H1 (cell line): ENCODE measurements around the gene ALPP. TPM values are rescaled to one million over a fixed set of nuclear protein-coding genes. Genes with fewer than 3 reads are reported as not detected.

Source experiments
- CTCF ChIA-PET: fragments of 300-600 bp; sonication (Branson Sonifier 250); formaldehyde crosslinking; loops from one replicate; lab custom pipeline; 2021; ENCODE audit not compliant: partially characterized antibody; lab: Charles Lee
- POLR2A ChIA-PET: fragments of 300-600 bp; sonication (Branson Sonifier 250); formaldehyde crosslinking; loops from one replicate; lab custom pipeline; 2021; ENCODE audit warnings: inconsistent platforms; ENCODE audit not compliant: partially characterized antibody; lab: Charles Lee
- DNase-seq, 2 experiments: peaks; one replicate each; pipeline versions ENCODE4 v3.0.0 to v3.0.0-alpha.2; 2010 to 2022; ENCODE audit warnings: low spot score in 2 of 2, low read depth in 1 of 2, mixed read lengths in 1 of 2
- FAIRE-seq: peaks from 2 replicates; lab custom pipeline; 2011; peaks lifted over from hg19 to GRCh38; lab: Jason Lieb, UNC
- H2AFZ ChIP-seq: 2 replicates; pipeline ENCODE4 v1.8.1; 2012; ENCODE audit warnings: low read length, inconsistent platforms
- H2AK5ac ChIP-seq: 2 replicates; pipeline ENCODE4 v1.6.1; 2013; ENCODE audit warnings: low read depth, low read length
- H2BK120ac ChIP-seq: replicated peaks from 2 replicates; pipeline ENCODE3; 2013; ENCODE audit warnings: low read depth, low read length, inconsistent platforms
- H2BK12ac ChIP-seq: 2 replicates; pipeline ENCODE4 v1.6.1; 2013; ENCODE audit warnings: low read depth, low read length
- H2BK15ac ChIP-seq: 2 replicates; pipeline ENCODE4 v1.6.1; 2013; ENCODE audit warnings: low read length
- H2BK20ac ChIP-seq: 2 replicates; pipeline ENCODE4 v1.6.1; 2013; ENCODE audit warnings: low read length
- H2BK5ac ChIP-seq: 2 replicates; pipeline ENCODE4 v1.6.1; 2013; ENCODE audit warnings: low read depth, low read length
- H3K14ac ChIP-seq: 2 replicates; pipeline ENCODE4 v1.6.1; 2013; ENCODE audit warnings: inconsistent platforms; ENCODE audit not compliant: insufficient read length
- H3K18ac ChIP-seq: 2 replicates; pipeline ENCODE4 v1.6.1; 2013; ENCODE audit warnings: low read length; ENCODE audit errors: extremely low read depth
- H3K23ac ChIP-seq: 2 replicates; pipeline ENCODE4 v1.6.1; 2013; ENCODE audit warnings: inconsistent platforms; ENCODE audit not compliant: insufficient read length
- H3K23me2 ChIP-seq: 2 replicates; pipeline ENCODE4 v1.6.1; 2013; ENCODE audit warnings: low read depth, low read length
- H3K27ac ChIP-seq: 2 replicates; pipeline ENCODE4 v1.6.1; 2011; ENCODE audit warnings: low read depth, low read length, inconsistent platforms
- H3K27me3 ChIP-seq, 4 experiments: replicated peaks in 1 of 4; 1 replicate in 1 of 4; 2 replicates in 3 of 4; pipeline versions ENCODE4 v1.6.1 to v1.8.1; 2011 to 2013; ENCODE audit warnings: low read length in 3 of 4, mild to moderate bottlenecking in 3 of 4, inconsistent platforms in 2 of 4, mixed read lengths in 2 of 4, moderate library complexity in 1 of 4; ENCODE audit not compliant: control insufficient read depth in 3 of 4, insufficient read depth in 3 of 4; ENCODE audit errors: extremely low read depth in 1 of 4
- H3K36me3 ChIP-seq, 4 experiments: 2 replicates each; pipeline versions ENCODE4 v1.6.1 to v1.8.1; 2011 to 2013; ENCODE audit warnings: mild to moderate bottlenecking in 4 of 4, low read length in 3 of 4, moderate library complexity in 2 of 4, control low read depth in 1 of 4, inconsistent platforms in 1 of 4; ENCODE audit not compliant: insufficient read depth in 4 of 4, control insufficient read depth in 2 of 4
- H3K4ac ChIP-seq: replicated peaks from 2 replicates; pipeline ENCODE3; 2013; ENCODE audit warnings: low read length, low read depth, mixed read lengths, inconsistent platforms; ENCODE audit not compliant: insufficient read length
- H3K4me1 ChIP-seq, 4 experiments: replicated peaks in 1 of 4; 1 replicate in 1 of 4; 2 replicates in 3 of 4; pipeline versions ENCODE4 v1.6.1 to v1.8.1; 2011 to 2013; ENCODE audit warnings: low read length in 3 of 4, inconsistent platforms in 2 of 4, mixed read lengths in 1 of 4; ENCODE audit not compliant: insufficient read depth in 4 of 4, control insufficient read depth in 3 of 4
- H3K4me2 ChIP-seq, 2 experiments: 2 replicates each; pipeline versions ENCODE4 v1.6.1 to v1.8.1; 2011 to 2013; ENCODE audit warnings: low read depth in 2 of 2, low read length in 2 of 2, control low read depth in 1 of 2, inconsistent platforms in 1 of 2, mild to moderate bottlenecking in 1 of 2; ENCODE audit not compliant: insufficient read depth in 1 of 2
- H3K4me3 ChIP-seq, 4 experiments: fragments of 200-600, 300-600 bp in 1 of 4; sonication (generic), shearing (Covaris generic), sonication (Bioruptor Twin) in 1 of 4; 2 replicates each; pipeline versions ENCODE4 v1.5.1 to v1.8.1; 2011 to 2016; ENCODE audit warnings: low read length in 4 of 4, low read depth in 3 of 4, control low read depth in 2 of 4, inconsistent platforms in 2 of 4, mild to moderate bottlenecking in 2 of 4, mixed read lengths in 1 of 4, moderate library complexity in 1 of 4; ENCODE audit not compliant: insufficient read depth in 2 of 4; ENCODE audit errors: extremely low read depth in 1 of 4
- H3K56ac ChIP-seq: replicated peaks from 2 replicates; pipeline ENCODE3; 2013; ENCODE audit warnings: low read depth, mild to moderate bottlenecking, mixed read lengths, low read length, inconsistent platforms; ENCODE audit not compliant: insufficient read length
- H3K79me1 ChIP-seq: 2 replicates; pipeline ENCODE4 v1.6.1; 2013; ENCODE audit warnings: low read depth, low read length, control low read depth
- H3K79me2 ChIP-seq, 2 experiments: 2 replicates each; pipeline versions ENCODE4 v1.6.1 to v1.8.1; 2012 to 2013; ENCODE audit warnings: low read length in 2 of 2, mild to moderate bottlenecking in 2 of 2, inconsistent platforms in 1 of 2; ENCODE audit not compliant: insufficient read depth in 2 of 2, control insufficient read depth in 1 of 2
- H3K9ac ChIP-seq, 4 experiments: replicated peaks in 1 of 4; 1 replicate in 1 of 4; 2 replicates in 3 of 4; pipeline versions ENCODE4 v1.6.1 to v1.8.1; 2011 to 2013; ENCODE audit warnings: low read depth in 3 of 4, low read length in 3 of 4, control low read depth in 2 of 4, mild to moderate bottlenecking in 2 of 4, moderate library complexity in 2 of 4, inconsistent platforms in 1 of 4; ENCODE audit errors: extremely low read depth in 1 of 4
- H3K9me3 ChIP-seq, 2 experiments: 2 replicates each; pipeline versions ENCODE4 v1.6.1 to v1.8.1; 2012 to 2013; ENCODE audit warnings: mild to moderate bottlenecking in 2 of 2, moderate library complexity in 2 of 2, control low read depth in 1 of 2, inconsistent platforms in 1 of 2, low read depth in 1 of 2, low read length in 1 of 2, mixed read lengths in 1 of 2; ENCODE audit not compliant: insufficient read depth in 2 of 2
- H4K20me1 ChIP-seq, 2 experiments: replicated peaks in 1 of 2; 2 replicates each; pipeline versions ENCODE3 to v1.8.1; 2011 to 2013; ENCODE audit warnings: inconsistent platforms in 2 of 2, low read length in 2 of 2, mild to moderate bottlenecking in 1 of 2; ENCODE audit not compliant: insufficient read depth in 2 of 2, control insufficient read depth in 1 of 2
- H4K5ac ChIP-seq: 2 replicates; pipeline ENCODE4 v1.6.1; 2013; ENCODE audit warnings: low read length, low read depth, mixed read lengths, inconsistent platforms; ENCODE audit not compliant: insufficient read length
- H4K8ac ChIP-seq: 2 replicates; pipeline ENCODE4 v1.8.0; 2013; ENCODE audit warnings: mild to moderate bottlenecking, moderate library complexity, low read length, inconsistent platforms; ENCODE audit not compliant: insufficient read depth; ENCODE audit errors: extremely low read depth
- H4K91ac ChIP-seq: replicated peaks from 2 replicates; pipeline ENCODE3; 2013; ENCODE audit warnings: low read length, mixed read lengths, inconsistent platforms; ENCODE audit not compliant: insufficient read length
- CBX8 ChIP-seq: fragments of 300-800, 300-1000 bp; sonication (generic); IDR thresholded peaks from 2 replicates; pipeline ENCODE4 v1.7.1; 2016; ENCODE audit warnings: low read depth, low read length, borderline replicate concordance
- CHD2 ChIP-seq: IDR thresholded peaks from 2 replicates; pipeline ENCODE4 v1.6.1; 2012; ENCODE audit warnings: low read length, improper control_type of control experiment
- EGR1 ChIP-seq: IDR thresholded peaks from 2 replicates; pipeline ENCODE4 v1.6.1; 2011; ENCODE audit warnings: low read depth, low read length, borderline replicate concordance
- EZH2 ChIP-seq: fragments of 200-600 bp; sonication (generic); IDR thresholded peaks from 2 replicates; pipeline ENCODE4 v1.7.1; 2012; ENCODE audit warnings: low read depth, mild to moderate bottlenecking, moderate library complexity, low read length, inconsistent platforms; ENCODE audit not compliant: severe bottlenecking
- JUN ChIP-seq: IDR thresholded peaks from 2 replicates; pipeline ENCODE4 v1.6.1; 2011; ENCODE audit warnings: low read depth, mild to moderate bottlenecking, improper control_type of control experiment, low read length
- POLR2A ChIP-seq, 2 experiments: IDR thresholded peaks; 1 replicate in 1 of 2; 2 replicates in 1 of 2; pipeline ENCODE4 v1.6.1; 2011; ENCODE audit warnings: low read depth in 2 of 2, low read length in 2 of 2, mild to moderate bottlenecking in 2 of 2; ENCODE audit errors: control extremely low read depth in 1 of 2
- RFX5 ChIP-seq: IDR thresholded peaks from 2 replicates; pipeline ENCODE4 v1.6.1; 2011; ENCODE audit warnings: low read depth, low read length, improper control_type of control experiment, borderline replicate concordance
- RXRA ChIP-seq: IDR thresholded peaks from 2 replicates; pipeline ENCODE4 v1.6.1; 2011; ENCODE audit warnings: low read depth, mild to moderate bottlenecking, low read length, moderate library complexity; ENCODE audit not compliant: insufficient read depth
- SP2 ChIP-seq: IDR thresholded peaks from 2 replicates; pipeline ENCODE4 v1.6.1; 2012; ENCODE audit warnings: mild to moderate bottlenecking, low read length, inconsistent platforms
- SP4 ChIP-seq: IDR thresholded peaks from 2 replicates; pipeline ENCODE4 v1.6.1; 2012; ENCODE audit warnings: low read length, inconsistent platforms
- TCF12 ChIP-seq: IDR thresholded peaks from 2 replicates; pipeline ENCODE4 v1.6.1; 2011; ENCODE audit warnings: low read depth, mild to moderate bottlenecking, low read length
- YY1 ChIP-seq: IDR thresholded peaks from 2 replicates; pipeline ENCODE4 v1.6.1; 2011; ENCODE audit warnings: low read depth, mild to moderate bottlenecking, low read length
- WGBS, 2 experiments: shearing (Covaris generic) in 1 of 2; methylation state at CpG; one replicate each; pipeline versions ENCODE4 v1.1.6 to v1.1.7; 2013 to 2015; ENCODE audit warnings: low lambda C conversion rate in 2 of 2, mixed read lengths in 2 of 2, inconsistent platforms in 1 of 2, low coverage in 1 of 2, missing lambda C conversion rate in 1 of 2; ENCODE audit not compliant: insufficient replicate concordance in 2 of 2, insufficient coverage in 1 of 2, insufficient read length in 1 of 2; ENCODE audit errors: extremely low coverage in 1 of 2, missing lambda C conversion rate in 1 of 2; 5-methylcytosine and 5-hydroxymethylcytosine counted together
- polyA plus RNA-seq, 7 experiments: library from polyadenylated mRNA; depleted of rRNA in 3 of 7; stranded (reverse) in 5 of 7; unstranded in 2 of 7; fragments of >200 nt in 5 of 7; fragments of 200-250 nt in 2 of 7; gene quantifications; 1 replicate in 5 of 7; 2 replicates in 1 of 7; 4 replicates in 1 of 7; pipeline versions ENCODE4 v1.2.1 to v1.2.3, GENCODE V29; 2011 to 2013; ENCODE audit warnings: missing spikeins in 2 of 7, mixed read lengths in 2 of 7
- total RNA-seq: library from RNA; stranded (reverse); fragmentation: NEBNext Ultra II Directional; extraction: Animal tissue kit (Norgen Biotek cat#: 25700); gene quantifications from 2 replicates; pipeline ENCODE4 v1.2.1, GENCODE V29; 2021
- TF ChIP-seq, protein P1 (sequence below): IDR thresholded peaks from 2 replicates; pipeline ENCODE4 v1.6.1; 2012; ENCODE audit warnings: inconsistent platforms

ALPP gene
- total and polyA plus RNA-seq, 2 of the 8 experiments (the other 6 are each of a cell fraction or from before 2014, with no cell fraction given): 0.15 TPM

DNA sequence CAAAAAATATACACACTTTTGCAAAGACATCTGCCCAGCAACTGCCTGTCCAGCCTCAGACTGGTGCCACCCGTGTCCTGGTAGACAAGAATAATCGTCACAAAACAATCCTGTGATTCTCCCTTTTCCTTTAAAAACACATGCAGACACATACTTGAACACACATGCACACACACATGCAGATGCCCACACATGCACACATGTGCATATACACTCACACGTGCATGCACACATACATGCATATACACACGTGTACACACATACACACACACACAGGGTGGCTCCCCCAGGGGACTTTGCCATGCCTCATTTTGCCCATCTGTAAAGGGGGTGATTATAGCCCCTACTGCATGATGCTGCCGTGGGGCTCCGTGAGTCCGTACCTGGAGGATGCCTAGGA, 24.9 kb upstream of the ALPP start:
- no peak overlapping the region; the same call in 1 of the 2 replicates for H2BK12ac ChIP-seq
- DNase-seq (no peak), FAIRE-seq (no peak)
- no peak overlapping the region for H3K23ac ChIP-seq
- no peak overlapping the region for H4K5ac ChIP-seq
- no peak overlapping the region for H4K8ac ChIP-seq
- no peak overlapping the region for H3K9ac ChIP-seq
- CTCF ChIA-PET: interaction anchor here (1.0 to 8.8 kb wide), 7 partner anchors 13 to 453 kb away, joined by 3 to 100 read pairs (median 5); no protein-coding TSS in a partner anchor
- no peak overlapping the region for H2BK5ac ChIP-seq
- no peaks in the 10 kb centered on the region for H3K79me2 ChIP-seq
- H2BK120ac ChIP-seq: no peak overlapping the region
- no peak overlapping the region for H3K56ac ChIP-seq
- 90% methylated on average over 7 of the region's 7 CpGs; no CpG with 5 or more reads in 1 of the 2 experiments for WGBS, 2 experiments
- H3K79me1 ChIP-seq: no peaks in the 10 kb centered on the region
- peaks cover 25 to 44% (median 33%) of the 10 kb centered on the region in 4 experiments; a peak in 6 of 7 replicates for H3K27me3 ChIP-seq
- H3K9me3 ChIP-seq: peaks cover 6 to 8% of the 10 kb centered on the region in 2 experiments; a peak in 2 of 4 replicates
- no peak overlapping the region for H3K18ac ChIP-seq
- H3K36me3 ChIP-seq: peaks cover 0 to 5% (median 0%) of the 10 kb centered on the region in 4 experiments; a peak in 1 of 8 replicates
- H3K4me3 ChIP-seq: no peak overlapping the region
- H3K27ac ChIP-seq: no peak overlapping the region
- no peak overlapping the region for H4K91ac ChIP-seq
- no peak overlapping the region for H2AK5ac ChIP-seq
- no peak overlapping the region for H2BK20ac ChIP-seq
- H3K23me2 ChIP-seq: peaks cover 2% of the 10 kb centered on the region
- H3K4me1 ChIP-seq: peaks cover 0 to 4% (median 2%) of the 10 kb centered on the region in 4 experiments; a peak in 3 of 7 replicates
- H3K4ac ChIP-seq: no peak overlapping the region
- TF ChIP-seq TCF12: no peak
- TF ChIP-seq EGR1: no peak
- no peak for TF ChIP-seq CBX8
- TF ChIP-seq EZH2: no peak
- TF ChIP-seq RFX5: no peak
- TF ChIP-seq SP2: no peak
- TF ChIP-seq YY1: no peak
- TF ChIP-seq POLR2A (IDR thresholded peaks at IDR 0.05; ENCODE audit: control extremely low read depth in 1 of 2, low read depth in 2 of 2, low read length in 2 of 2): no peak
- no peak for TF ChIP-seq JUN
- TF ChIP-seq, protein P1, sequence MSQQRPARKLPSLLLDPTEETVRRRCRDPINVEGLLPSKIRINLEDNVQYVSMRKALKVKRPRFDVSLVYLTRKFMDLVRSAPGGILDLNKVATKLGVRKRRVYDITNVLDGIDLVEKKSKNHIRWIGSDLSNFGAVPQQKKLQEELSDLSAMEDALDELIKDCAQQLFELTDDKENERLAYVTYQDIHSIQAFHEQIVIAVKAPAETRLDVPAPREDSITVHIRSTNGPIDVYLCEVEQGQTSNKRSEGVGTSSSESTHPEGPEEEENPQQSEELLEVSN: no peak
- TF ChIP-seq RXRA: no peak
- no peak for TF ChIP-seq SP4
- TF ChIP-seq CHD2: no peak
- POLR2A ChIA-PET: no interaction called here
- H3K14ac ChIP-seq: no peak overlapping the region
- H2AFZ ChIP-seq: no peak overlapping the region
- H3K4me2 ChIP-seq: no peak overlapping the region
- H4K20me1 ChIP-seq: no peaks in the 10 kb centered on the region
- no peak overlapping the region for H2BK15ac ChIP-seq
